Tongue (tissue), 2 donors: ENCODE measurements around the gene LTA. TPM values are rescaled to one million over a fixed set of nuclear protein-coding genes. Genes with fewer than 3 reads are reported as not detected.

Experiments
- DNase-seq: peaks from one replicate; pipeline ENCODE4 v3.0.0-alpha.2; 2015
- total RNA-seq: library from RNA; depleted of rRNA; stranded (reverse); fragments of >200 nt; gene quantifications from one replicate; pipeline ENCODE4 v1.2.3, GENCODE V29; 2014

LTA gene
- total RNA-seq = not detected

GRCh38 chr6:31572041-31572911, at the start of gene LTA:
LTA (plus strand) TSS chr6:31572289; CDS start chr6:31572743, 454 bp downstream.
- DNase-seq = no peak

GRCh38 chr6:31525553-31525931, 46.5 kb upstream of the LTA start:
- no peak for DNase-seq

GRCh38 chr6:31525932-31526591, 46.0 kb upstream of the LTA start:
- DNase-seq = no peak

- DNase-seq = no peak
Measured at GRCh38 chr6:31528307-31528777, 43.7 kb upstream of the LTA start.

GRCh38 chr6:31528821-31529328, 43.2 kb upstream of the LTA start, which contains the start of gene MCCD1:
MCCD1 (plus strand) TSS chr6:31528962; CDS start chr6:31529015, 53 bp downstream.
- DNase-seq = no peak

GRCh38 chr6:31529329-31530150, 42.5 kb upstream of the LTA start:
- DNase-seq = no peak

- no peak for DNase-seq
Measured at GRCh38 chr6:31530659-31531058, 41.4 kb upstream of the LTA start.

- DNase-seq = no peak
Measured at GRCh38 chr6:31531162-31531561, 40.9 kb upstream of the LTA start.

GRCh38 chr6:31531771-31532643, 40.1 kb upstream of the LTA start:
- DNase-seq = no peak

GRCh38 chr6:31532644-31533454, 39.2 kb upstream of the LTA start:
- no peak for DNase-seq

GRCh38 chr6:31533455-31533841, 38.6 kb upstream of the LTA start:
- DNase-seq = no peak

GRCh38 chr6:31534011-31534410, 38.1 kb upstream of the LTA start:
- no peak for DNase-seq

- no peak for DNase-seq
Measured at GRCh38 chr6:31534521-31535040, 37.5 kb upstream of the LTA start.

- DNase-seq = no peak
Measured at GRCh38 chr6:31535538-31536324, 36.4 kb upstream of the LTA start.

- no peak for DNase-seq
Measured at GRCh38 chr6:31538805-31539400, 33.2 kb upstream of the LTA start.

GRCh38 chr6:31540640-31541039, 31.4 kb upstream of the LTA start:
- no peak for DNase-seq

- DNase-seq = peak; percentile 48
Measured at GRCh38 chr6:31541059-31541657, 30.9 kb upstream of the LTA start.
